ENCODE measurements around the gene CCDC91.

The CCDC91 gene

GRCh38 chr12:28479683-28480082 lies 289.4 kb downstream of the CCDC91 start:
- DNase-seq (ENCODE audit: insufficient read length, low spot score) (no peak), FAIRE-seq (no peak)
- no peak for TF ChIP-seq POLR2A (IDR thresholded peaks at IDR 0.05; ENCODE audit: low read depth, low read length)

- DNase-seq (ENCODE audit: insufficient read length, low spot score) (no peak), FAIRE-seq (no peak)
- TF ChIP-seq POLR2A (IDR thresholded peaks at IDR 0.05; ENCODE audit: low read depth, low read length), result no peak
Observed at GRCh38 chr12:28484156-28484555, 293.9 kb downstream of the CCDC91 start.

- TF ChIP-seq POLR2A (IDR thresholded peaks at IDR 0.05; ENCODE audit: low read depth, low read length), result no peak
Observed at GRCh38 chr12:28486521-28486920, 296.3 kb downstream of the CCDC91 start.

GRCh38 chr12:28489246-28489645 lies 299.0 kb downstream of the CCDC91 start:
- DNase-seq (ENCODE audit: insufficient read length, low spot score) (no peak), FAIRE-seq (no peak)
- no peak for TF ChIP-seq POLR2A (IDR thresholded peaks at IDR 0.05; ENCODE audit: low read depth, low read length)

More at GRCh38 chr12:28486521-28486920, 296.3 kb downstream of the CCDC91 start:
- DNase-seq (ENCODE audit: insufficient read length, low spot score) (no peak), FAIRE-seq (peak; percentile 53)

- DNase-seq (ENCODE audit: insufficient read length, low spot score) (no peak), FAIRE-seq (peak; percentile 20)
- TF ChIP-seq POLR2A (IDR thresholded peaks at IDR 0.05; ENCODE audit: low read depth, low read length), result no peak
Observed at GRCh38 chr12:28497889-28498411, 307.7 kb downstream of the CCDC91 start.

GRCh38 chr12:28498850-28499249 lies 308.6 kb downstream of the CCDC91 start:
- TF ChIP-seq POLR2A (IDR thresholded peaks at IDR 0.05; ENCODE audit: low read depth, low read length), result no peak
- no peak for DNase-seq (ENCODE audit: insufficient read length, low spot score)
- FAIRE-seq, result no peak

- FAIRE-seq (no peak), DNase-seq (ENCODE audit: insufficient read length, low spot score) (no peak)
- no peak for TF ChIP-seq POLR2A (IDR thresholded peaks at IDR 0.05; ENCODE audit: low read depth, low read length)
Observed at GRCh38 chr12:28500373-28501024, 310.2 kb downstream of the CCDC91 start.

- TF ChIP-seq POLR2A (IDR thresholded peaks at IDR 0.05; ENCODE audit: low read depth, low read length), result no peak
- FAIRE-seq (no peak), DNase-seq (ENCODE audit: insufficient read length, low spot score) (no peak)
Observed at GRCh38 chr12:28506271-28506670, 316.0 kb downstream of the CCDC91 start.

- no peak for TF ChIP-seq POLR2A (IDR thresholded peaks at IDR 0.05; ENCODE audit: low read depth, low read length)
- DNase-seq (ENCODE audit: insufficient read length, low spot score), result no peak
- no peak for FAIRE-seq
Observed at GRCh38 chr12:28507033-28507432, 316.8 kb downstream of the CCDC91 start.

- TF ChIP-seq POLR2A (IDR thresholded peaks at IDR 0.05; ENCODE audit: low read depth, low read length), result no peak
- no peak for DNase-seq (ENCODE audit: insufficient read length, low spot score)
- FAIRE-seq, result no peak
Observed at GRCh38 chr12:28507867-28508266, 317.6 kb downstream of the CCDC91 start.

GRCh38 chr12:28512406-28512805 lies 322.1 kb downstream of the CCDC91 start:
- FAIRE-seq, result no peak
- DNase-seq (ENCODE audit: insufficient read length, low spot score), result no peak
- no peak for TF ChIP-seq POLR2A (IDR thresholded peaks at IDR 0.05; ENCODE audit: low read depth, low read length)

- TF ChIP-seq POLR2A (IDR thresholded peaks at IDR 0.05; ENCODE audit: low read depth, low read length), result no peak
- no peak for FAIRE-seq
- DNase-seq (ENCODE audit: insufficient read length, low spot score), result no peak
Observed at GRCh38 chr12:28512876-28513275, 322.6 kb downstream of the CCDC91 start.

- DNase-seq (ENCODE audit: insufficient read length, low spot score) (no peak), FAIRE-seq (no peak)
- TF ChIP-seq POLR2A (IDR thresholded peaks at IDR 0.05; ENCODE audit: low read depth, low read length), result no peak
Observed at GRCh38 chr12:28513983-28514382, 323.7 kb downstream of the CCDC91 start.

GRCh38 chr12:28517101-28517500 lies 326.8 kb downstream of the CCDC91 start:
- no peak for DNase-seq (ENCODE audit: insufficient read length, low spot score)
- no peak for TF ChIP-seq POLR2A (IDR thresholded peaks at IDR 0.05; ENCODE audit: low read depth, low read length)
- no peak for FAIRE-seq

- no peak for TF ChIP-seq POLR2A (IDR thresholded peaks at IDR 0.05; ENCODE audit: low read depth, low read length)
- FAIRE-seq (no peak), DNase-seq (ENCODE audit: insufficient read length, low spot score) (no peak)
Observed at GRCh38 chr12:28527631-28528249, 337.5 kb downstream of the CCDC91 start.
